Mesenchymal stem cell (in vitro differentiated cells and primary cell): Measurements from ENCODE around the gene MEF2D.

Source experiments
- DNase-seq: peaks from one replicate; pipeline ENCODE4 v3.0.0-alpha.2; 2013
- H2AFZ ChIP-seq: one replicate; pipeline ENCODE4 v1.6.1; 2013; ENCODE audit warnings: low read depth, mild to moderate bottlenecking, control low read depth, inconsistent platforms, low read length, moderate library complexity
- H2AK5ac ChIP-seq: 2 replicates; pipeline ENCODE4 v1.6.1; 2013; ENCODE audit warnings: low read length, moderate library complexity, mild to moderate bottlenecking, inconsistent platforms; ENCODE audit not compliant: severe bottlenecking
- H2BK120ac ChIP-seq: one replicate; pipeline ENCODE4 v1.6.1; 2013; ENCODE audit warnings: low read depth, mild to moderate bottlenecking, inconsistent platforms, low read length, moderate library complexity
- H2BK12ac ChIP-seq, 2 experiments: one replicate each; pipeline ENCODE4 v1.6.1; 2013; ENCODE audit warnings: inconsistent platforms in 2 of 2, low read length in 2 of 2, mild to moderate bottlenecking in 2 of 2, moderate library complexity in 2 of 2, control low read depth in 1 of 2
- H2BK15ac ChIP-seq: one replicate; pipeline ENCODE4 v1.6.1; 2013; ENCODE audit warnings: mild to moderate bottlenecking, low read depth, inconsistent platforms; ENCODE audit not compliant: poor library complexity, severe bottlenecking
- H2BK5ac ChIP-seq: 2 replicates; pipeline ENCODE4 v1.6.1; 2013; ENCODE audit warnings: low read depth, mild to moderate bottlenecking, low read length, control low read depth, inconsistent platforms; ENCODE audit not compliant: poor library complexity, severe bottlenecking
- H3K14ac ChIP-seq, 2 experiments: one replicate each; pipeline ENCODE4 v1.6.1; 2013; ENCODE audit warnings: inconsistent platforms in 2 of 2, low read length in 2 of 2, control low read depth in 1 of 2, mild to moderate bottlenecking in 1 of 2, moderate library complexity in 1 of 2
- H3K18ac ChIP-seq, 2 experiments: one replicate each; pipeline ENCODE4 v1.6.1; 2013; ENCODE audit warnings: inconsistent platforms in 2 of 2, low read length in 2 of 2, control low read depth in 1 of 2, low read depth in 1 of 2, mild to moderate bottlenecking in 1 of 2
- H3K23ac ChIP-seq, 2 experiments: one replicate each; pipeline ENCODE4 v1.6.1; 2013; ENCODE audit warnings: inconsistent platforms in 2 of 2, low read length in 2 of 2, mild to moderate bottlenecking in 2 of 2, moderate library complexity in 2 of 2, control low read depth in 1 of 2
- H3K27ac ChIP-seq: 2 replicates; pipeline ENCODE4 v1.5.1; 2013; ENCODE audit warnings: mild to moderate bottlenecking, moderate library complexity, low read length, control low read depth, inconsistent platforms; ENCODE audit not compliant: poor library complexity, severe bottlenecking
- H3K27me3 ChIP-seq, 2 experiments: 2 replicates each; pipeline versions ENCODE4 v1.6.1 to v1.7.0; 2013; ENCODE audit warnings: low read length in 2 of 2, mild to moderate bottlenecking in 2 of 2, moderate library complexity in 2 of 2, control low read depth in 1 of 2, inconsistent platforms in 1 of 2; ENCODE audit not compliant: control insufficient read depth in 1 of 2, insufficient read depth in 1 of 2
- H3K36me3 ChIP-seq, 2 experiments: 2 replicates each; pipeline versions ENCODE4 v1.6.1 to v1.7.0; 2013; ENCODE audit warnings: low read length in 2 of 2, control low read depth in 1 of 2, inconsistent platforms in 1 of 2, low read depth in 1 of 2, mild to moderate bottlenecking in 1 of 2; ENCODE audit not compliant: insufficient read depth in 2 of 2, control insufficient read depth in 1 of 2
- H3K4ac ChIP-seq, 2 experiments: one replicate each; pipeline ENCODE4 v1.6.1; 2013; ENCODE audit warnings: inconsistent platforms in 2 of 2, low read length in 2 of 2, mild to moderate bottlenecking in 2 of 2, moderate library complexity in 2 of 2, control low read depth in 1 of 2, low read depth in 1 of 2
- H3K4me1 ChIP-seq: 2 replicates; pipeline ENCODE4 v1.6.1; 2013; ENCODE audit warnings: low read depth, low read length, control low read depth; ENCODE audit not compliant: control insufficient read depth, insufficient read depth
- H3K4me2 ChIP-seq: 2 replicates; pipeline ENCODE4 v1.6.1; 2013; ENCODE audit warnings: low read length, mild to moderate bottlenecking, inconsistent platforms; ENCODE audit not compliant: poor library complexity, severe bottlenecking
- H3K4me3 ChIP-seq, 2 experiments: 2 replicates each; pipeline versions ENCODE4 v1.5.1 to v1.7.0; 2013; ENCODE audit warnings: low read length in 2 of 2, mild to moderate bottlenecking in 2 of 2, control low read depth in 1 of 2, low read depth in 1 of 2; ENCODE audit not compliant: insufficient read depth in 1 of 2
- H3K79me1 ChIP-seq: replicated peaks from 2 replicates; pipeline ENCODE4 v1.6.1; 2013; ENCODE audit warnings: mild to moderate bottlenecking, control low read depth, low read length, inconsistent platforms; ENCODE audit not compliant: poor library complexity, severe bottlenecking
- H3K9ac ChIP-seq: 2 replicates; pipeline ENCODE4 v1.7.0; 2013; ENCODE audit warnings: mild to moderate bottlenecking, low read length, moderate library complexity
- H3K9me3 ChIP-seq: 2 replicates; pipeline ENCODE4 v1.7.0; 2013; ENCODE audit warnings: mild to moderate bottlenecking, low read length; ENCODE audit not compliant: control insufficient read depth
- H4K8ac ChIP-seq: one replicate; pipeline ENCODE4 v1.6.1; 2013; ENCODE audit warnings: inconsistent platforms, mild to moderate bottlenecking, low read length, moderate library complexity
- H4K91ac ChIP-seq: one replicate; pipeline ENCODE4 v1.6.1; 2013; ENCODE audit warnings: mild to moderate bottlenecking, low read length, inconsistent platforms
- WGBS: methylation state at CpG from one replicate; pipeline ENCODE4 v1.1.7; 2013; ENCODE audit warnings: mixed read lengths; 5-methylcytosine and 5-hydroxymethylcytosine counted together

Gene MEF2D

GRCh38 chr1:156499842-156500542 lies 583 bp downstream of the MEF2D start:
- Histone ChIP-seq H4K91ac (peak overlapping the region; percentile 88), H2BK5ac (peak overlapping the region; percentile 96), H3K4ac (peak overlapping the region; percentile 68 to 95), H3K4me2 (peak overlapping the region; percentile 98), H3K27ac (peak overlapping the region; percentile 92), H3K4me1 (peaks cover 56% of the 10 kb centered on the region), H2AK5ac (peak overlapping the region; percentile 53), H3K23ac (peak overlapping the region in 1 of 2 experiments; percentile 79), H3K18ac (peak overlapping the region; percentile 78 to 91), H2BK120ac (peak overlapping the region; percentile 93), H3K4me3 (peak overlapping the region; percentile 87 to 92), H3K14ac (peak overlapping the region; percentile 82 to 93), H2BK15ac (peak overlapping the region; percentile 80), H3K9me3 (no peaks in the 10 kb centered on the region), H4K8ac (peak overlapping the region; percentile 62), H2BK12ac (peak overlapping the region in 1 of 2 experiments; percentile 11), H3K9ac (peak overlapping the region; percentile 97), H3K27me3 (no peaks in the 10 kb centered on the region), H3K36me3 (peaks cover 4 to 5% of the 10 kb centered on the region in 2 experiments), H2AFZ (peak overlapping the region; percentile 31), H3K79me1 (peaks cover under 1% of the 10 kb centered on the region)
- DNase-seq: peak; percentile 52
- WGBS: under 1% methylated on average over 29 of the region's 51 CpGs

GRCh38 chr1:156499194-156499841 lies 1.3 kb downstream of the MEF2D start:
- H2AK5ac ChIP-seq: peak overlapping the region; percentile 51
- no peaks in the 10 kb centered on the region for H3K27me3 ChIP-seq
- H4K8ac ChIP-seq: no peak overlapping the region
- no peak overlapping the region for H2BK15ac ChIP-seq
- H3K23ac ChIP-seq: no peak overlapping the region
- no peak overlapping the region for H4K91ac ChIP-seq
- peak overlapping the region; percentile 87 to 92 for H3K4me3 ChIP-seq
- H3K27ac ChIP-seq: peak overlapping the region; percentile 25
- H2BK12ac ChIP-seq: peak overlapping the region in 1 of 2 experiments; percentile 26
- peak overlapping the region in 1 of 2 experiments; percentile 97 for H3K14ac ChIP-seq
- no peak overlapping the region for H2BK5ac ChIP-seq
- H3K18ac ChIP-seq: peak overlapping the region; percentile 54 to 60
- 4% methylated on average over 12 of the region's 14 CpGs for WGBS
- no peak overlapping the region for H2AFZ ChIP-seq
- peak overlapping the region in 1 of 2 experiments; percentile 54 for H3K4ac ChIP-seq
- H3K36me3 ChIP-seq: peaks cover 9 to 11% of the 10 kb centered on the region in 2 experiments
- H3K79me1 ChIP-seq: peaks cover 5% of the 10 kb centered on the region
- peak overlapping the region; percentile 98 for H3K4me2 ChIP-seq
- no peaks in the 10 kb centered on the region for H3K9me3 ChIP-seq
- H3K9ac ChIP-seq: peak overlapping the region; percentile 97
- peak overlapping the region; percentile 42 for H2BK120ac ChIP-seq
- H3K4me1 ChIP-seq: peaks cover 55% of the 10 kb centered on the region
- DNase-seq: peak; percentile 57

- Histone ChIP-seq H3K9me3 (no peaks in the 10 kb centered on the region), H3K4me3 (peak overlapping the region; percentile 87 to 92), H3K4me1 (peaks cover 53% of the 10 kb centered on the region), H2BK5ac (no peak overlapping the region), H2AK5ac (peak overlapping the region; percentile 51), H3K79me1 (peaks cover 7% of the 10 kb centered on the region), H4K8ac (no peak overlapping the region), H3K27ac (peak overlapping the region; percentile 25), H2AFZ (no peak overlapping the region), H2BK15ac (peak overlapping the region; percentile 19), H3K27me3 (no peaks in the 10 kb centered on the region), H3K4ac (peak overlapping the region in 1 of 2 experiments; percentile 34), H3K9ac (peak overlapping the region; percentile 97), H3K14ac (peak overlapping the region in 1 of 2 experiments; percentile 97), H3K4me2 (peak overlapping the region; percentile 98), H3K18ac (peak overlapping the region; percentile 13 to 37), H2BK120ac (peak overlapping the region; percentile 66), H3K36me3 (peaks cover 9 to 14% of the 10 kb centered on the region in 2 experiments), H3K23ac (peak overlapping the region in 1 of 2 experiments; percentile 28), H4K91ac (no peak overlapping the region), H2BK12ac (peak overlapping the region in 1 of 2 experiments; percentile 48)
- DNase-seq: peak; percentile 87
- WGBS: 25% methylated on average over 8 of the region's 12 CpGs
Measured at GRCh38 chr1:156498432-156499193, 2.0 kb downstream of the MEF2D start.
